NCI-H524 (cell line): ENCODE measurements around the gene RNF151.
"Not testable (repeated sequence)": the region's sequence is repeated elsewhere in the genome, so short reads cannot be mapped to it uniquely, and the experiment has no call there.

Source experiments
- DNase-seq, 2 experiments: peaks; one replicate each; lab custom pipeline; 2025; lab: John Stamatoyannopoulos, UW

Gene RNF151

DNA sequence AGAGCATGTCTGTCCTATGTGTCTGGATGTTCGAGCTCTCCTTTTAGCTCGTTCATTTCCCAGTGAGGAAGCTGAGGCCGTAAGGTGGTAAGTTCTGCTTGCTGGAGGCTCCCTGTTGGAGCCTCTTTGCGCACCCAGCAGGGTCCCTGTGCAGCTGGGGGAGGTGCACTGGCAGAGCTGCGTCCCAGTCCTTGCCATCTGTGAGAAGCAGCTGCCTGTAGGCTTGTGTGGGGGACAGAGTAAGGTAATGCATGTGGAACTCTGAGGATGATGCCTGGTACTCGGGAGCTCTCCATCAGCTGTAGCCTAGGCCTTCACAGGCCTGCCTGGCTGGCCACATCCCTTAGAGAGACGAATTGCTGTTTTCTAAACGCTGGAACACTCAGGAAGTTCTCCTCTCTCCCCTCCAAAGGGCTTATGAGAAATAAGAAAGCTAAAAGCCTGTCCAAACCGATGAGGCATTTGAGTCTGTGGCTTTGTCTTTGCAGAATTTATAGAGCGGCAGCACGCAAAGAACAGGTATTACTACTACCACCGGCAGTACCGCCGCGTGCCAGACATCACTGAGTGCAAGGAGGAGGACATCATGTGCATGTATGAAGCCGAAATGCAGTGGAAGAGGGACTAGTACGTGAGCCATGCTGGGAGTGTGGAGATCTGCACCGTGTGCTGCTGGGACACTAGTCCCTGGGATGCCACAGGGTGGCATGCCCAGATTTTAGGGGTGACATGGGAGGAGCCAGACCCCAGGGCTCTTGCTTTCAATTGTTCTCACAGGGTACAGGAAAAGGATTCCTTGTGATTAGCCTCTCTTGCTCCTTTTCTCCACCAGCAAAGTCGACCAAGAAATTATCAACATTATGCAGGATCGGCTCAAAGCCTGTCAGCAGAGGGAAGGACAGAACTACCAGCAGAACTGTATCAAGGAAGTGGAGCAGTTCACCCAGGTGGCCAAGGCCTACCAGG, 5.7 kb upstream of the RNF151 start:
- DNase-seq: peak; percentile 91 to 95

DNA sequence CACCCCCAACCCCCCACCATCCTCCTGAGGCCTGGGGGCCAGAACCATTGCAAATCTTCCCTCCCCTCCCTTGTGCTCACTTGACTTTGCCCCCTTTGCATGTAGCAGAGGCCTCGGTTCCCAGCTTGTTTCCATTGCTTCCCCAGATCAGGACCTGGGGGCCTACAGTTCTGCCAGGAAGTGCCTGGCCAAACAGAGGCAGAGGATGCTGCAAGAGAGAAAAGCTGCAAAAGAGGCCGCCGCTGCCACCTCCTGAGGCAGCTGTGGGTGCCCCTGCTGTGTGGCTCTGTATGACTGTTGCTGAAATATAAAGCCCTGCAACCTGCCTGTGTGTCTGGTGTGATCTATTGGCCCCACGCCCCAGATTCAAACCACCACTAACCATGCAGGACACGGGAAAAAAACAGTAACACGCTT, 5.0 kb upstream of the RNF151 start:
- DNase-seq: no peak

- DNase-seq: not testable (repeated sequence)
Measured at GRCh38 chr16:1962161-1963153, 4.2 kb upstream of the RNF151 start.

DNA sequence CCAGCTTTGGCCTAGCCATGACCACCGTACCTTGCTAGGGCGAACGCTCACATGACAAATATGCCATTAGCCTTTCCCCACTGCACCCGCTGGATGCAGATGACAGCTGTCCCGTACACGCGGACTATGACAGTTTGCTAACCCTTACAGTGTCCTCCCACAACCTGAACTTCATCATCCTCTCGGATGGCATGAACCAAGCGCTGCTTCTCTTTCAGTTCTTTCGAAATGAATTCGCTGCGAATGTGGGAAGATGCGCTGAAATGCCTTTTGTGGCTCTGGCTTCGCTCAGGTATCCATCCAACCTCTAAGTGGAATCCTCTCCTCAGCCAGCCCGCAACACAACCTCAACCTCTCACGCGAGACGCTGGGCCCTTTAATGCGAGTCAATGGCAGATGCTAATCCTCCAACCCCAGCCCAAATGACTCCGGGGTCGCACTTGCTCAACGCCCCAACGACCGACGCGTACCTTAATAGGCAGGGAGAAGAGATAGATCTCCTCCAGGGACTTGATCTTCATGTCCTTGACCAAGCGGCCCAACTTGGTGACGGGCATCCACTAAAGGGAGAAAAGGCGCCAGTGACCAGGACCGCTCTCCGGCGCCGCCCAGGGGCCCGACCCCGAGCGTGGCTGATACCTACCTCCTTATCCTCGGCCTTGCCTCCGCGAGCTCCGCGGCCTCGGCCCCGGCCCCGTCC, 2.7 kb upstream of the RNF151 start:
- DNase-seq: peak in 1 of 2 experiments; percentile 73

- DNase-seq: peak; percentile 94 to 99
Measured at GRCh38 chr16:1964506-1965395, 1.9 kb upstream of the RNF151 start, which contains the start of gene RPS2. Gene RPS2, minus strand, starts transcription at chr16:1964826. Its CDS starts 201 bp downstream, at chr16:1964625.

DNA sequence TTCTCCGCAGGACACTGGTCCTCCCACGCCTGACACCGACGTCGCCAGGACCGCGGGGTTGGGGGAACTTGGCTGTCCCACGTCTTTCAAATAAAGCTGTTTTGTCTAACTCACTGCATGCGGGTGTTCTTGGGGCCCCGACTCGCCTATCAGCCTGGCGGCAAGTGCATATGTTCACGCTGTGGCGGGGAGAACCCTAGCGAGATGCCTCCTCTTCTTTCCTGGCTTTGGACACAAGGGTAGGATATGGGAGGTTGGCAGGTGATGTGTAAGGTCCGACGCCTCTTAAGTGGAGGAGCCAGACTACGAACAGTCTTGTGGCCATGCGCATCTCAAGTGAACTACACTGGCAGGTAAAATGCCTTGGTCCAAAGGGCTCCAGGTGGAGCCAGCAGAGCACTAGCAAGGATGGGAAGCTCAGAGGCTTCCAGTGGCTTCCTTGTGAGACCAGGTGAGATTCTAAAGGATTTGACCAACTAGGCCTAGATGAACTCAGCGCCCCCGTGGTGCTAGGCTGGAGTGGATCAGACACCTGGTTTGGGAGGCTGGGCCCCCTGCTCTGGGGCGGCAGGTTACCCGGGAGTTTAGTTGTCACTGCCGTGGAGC, 1.2 kb upstream of the RNF151 start:
- no peak for DNase-seq

DNA sequence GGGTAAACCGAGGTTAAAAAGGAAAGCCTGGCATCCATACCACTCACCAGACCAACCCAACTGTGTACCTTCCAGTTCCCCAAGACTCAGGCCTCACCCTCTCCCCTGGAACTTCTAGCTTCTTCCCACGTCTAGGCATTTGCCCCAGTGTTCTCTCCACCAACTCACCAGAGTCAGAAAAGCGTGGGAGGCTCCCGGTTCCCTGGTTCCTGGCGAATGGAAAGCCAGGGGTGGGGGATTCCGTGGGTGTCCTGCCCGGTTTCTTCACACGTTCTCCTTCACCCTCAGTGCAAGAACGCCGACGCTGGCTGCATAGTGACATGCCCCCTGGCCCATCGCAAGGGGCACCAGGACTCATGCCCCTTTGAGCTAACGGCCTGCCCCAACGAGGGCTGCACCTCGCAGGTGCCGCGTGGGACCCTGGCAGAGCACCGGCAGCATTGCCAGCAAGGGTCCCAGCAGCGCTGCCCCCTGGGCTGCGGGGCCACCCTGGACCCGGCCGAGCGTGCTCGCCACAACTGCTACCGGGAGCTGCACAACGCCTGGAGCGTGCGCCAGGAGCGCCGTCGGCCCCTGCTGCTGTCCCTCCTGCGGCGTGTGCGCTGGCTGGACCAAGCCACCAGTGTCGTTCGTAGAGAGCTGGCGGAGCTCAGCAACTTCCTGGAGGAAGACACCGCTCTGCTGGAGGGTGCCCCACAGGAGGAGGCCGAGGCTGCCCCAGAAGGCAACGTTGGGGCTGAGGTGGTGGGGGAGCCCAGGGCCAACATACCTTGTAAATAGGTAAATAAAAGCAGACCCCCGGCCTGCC, 1.7 kb downstream of the RNF151 start:
- DNase-seq: no peak

DNA sequence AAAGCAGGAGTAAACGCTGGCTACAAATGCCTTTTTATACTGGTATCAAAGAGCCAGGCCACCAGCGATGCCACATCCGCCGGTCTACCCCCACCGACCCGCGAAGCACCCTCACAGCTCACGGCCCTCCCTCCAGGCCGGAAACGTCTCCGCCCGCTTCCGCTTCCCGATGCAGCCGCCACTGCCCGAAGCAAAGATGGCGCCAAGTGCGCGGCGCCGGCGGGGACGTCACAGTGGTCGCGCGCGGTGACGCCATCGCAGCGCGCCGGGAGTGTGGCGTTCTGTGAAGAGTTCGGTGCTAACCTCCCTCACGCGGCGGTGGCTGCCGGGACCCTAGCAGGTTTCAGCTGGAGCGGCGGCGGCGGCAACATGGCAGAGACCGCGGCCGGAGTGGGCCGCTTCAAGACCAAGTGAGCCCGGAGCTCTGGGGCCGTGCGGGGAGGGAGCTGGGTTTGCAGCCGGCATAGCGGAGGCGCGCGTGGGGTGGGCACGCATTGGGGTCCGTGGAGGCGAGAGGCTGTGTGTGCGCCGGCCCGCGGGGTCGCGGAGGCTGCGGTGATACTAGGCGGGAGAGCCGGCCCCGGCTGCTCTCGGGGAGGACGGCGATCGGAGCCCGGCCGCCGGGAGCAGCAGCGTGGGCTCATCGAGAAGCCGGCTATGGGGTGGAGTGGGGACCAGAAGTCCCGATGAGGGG, 5.3 kb downstream of the RNF151 start, which contains the start of gene TBL3:
TSS of gene TBL3 (plus strand) at position 258 of the 694 bp plus-strand sequence. CDS start at position 370, 112 bp downstream.
- peak; percentile 86 to 92 for DNase-seq

- DNase-seq: no peak
Measured at GRCh38 chr16:1972490-1972877, 5.8 kb downstream of the RNF151 start.

- DNase-seq: no peak
Measured at GRCh38 chr16:1973461-1974156, 7.0 kb downstream of the RNF151 start.

GRCh38 chr16:1974157-1975070, 7.8 kb downstream of the RNF151 start:
- no peak for DNase-seq

- DNase-seq: no peak
Measured at GRCh38 chr16:1975432-1976215, 9.0 kb downstream of the RNF151 start.

DNA sequence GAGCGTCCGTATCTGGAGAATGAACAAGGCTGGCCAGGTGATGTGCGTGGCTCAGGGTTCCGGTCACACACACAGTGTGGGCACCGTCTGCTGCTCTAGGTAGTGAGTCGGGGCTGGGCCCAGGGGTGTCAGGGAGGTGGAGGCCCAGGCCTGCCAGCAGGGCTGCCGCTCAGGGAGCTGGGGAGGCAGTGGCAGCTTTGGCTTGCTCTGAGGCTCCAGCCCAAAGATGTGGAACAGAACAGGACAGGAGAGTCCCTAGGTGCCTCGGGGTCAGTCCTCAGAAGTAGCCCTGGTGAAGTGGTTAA, 9.5 kb downstream of the RNF151 start:
- DNase-seq: no peak

DNA sequence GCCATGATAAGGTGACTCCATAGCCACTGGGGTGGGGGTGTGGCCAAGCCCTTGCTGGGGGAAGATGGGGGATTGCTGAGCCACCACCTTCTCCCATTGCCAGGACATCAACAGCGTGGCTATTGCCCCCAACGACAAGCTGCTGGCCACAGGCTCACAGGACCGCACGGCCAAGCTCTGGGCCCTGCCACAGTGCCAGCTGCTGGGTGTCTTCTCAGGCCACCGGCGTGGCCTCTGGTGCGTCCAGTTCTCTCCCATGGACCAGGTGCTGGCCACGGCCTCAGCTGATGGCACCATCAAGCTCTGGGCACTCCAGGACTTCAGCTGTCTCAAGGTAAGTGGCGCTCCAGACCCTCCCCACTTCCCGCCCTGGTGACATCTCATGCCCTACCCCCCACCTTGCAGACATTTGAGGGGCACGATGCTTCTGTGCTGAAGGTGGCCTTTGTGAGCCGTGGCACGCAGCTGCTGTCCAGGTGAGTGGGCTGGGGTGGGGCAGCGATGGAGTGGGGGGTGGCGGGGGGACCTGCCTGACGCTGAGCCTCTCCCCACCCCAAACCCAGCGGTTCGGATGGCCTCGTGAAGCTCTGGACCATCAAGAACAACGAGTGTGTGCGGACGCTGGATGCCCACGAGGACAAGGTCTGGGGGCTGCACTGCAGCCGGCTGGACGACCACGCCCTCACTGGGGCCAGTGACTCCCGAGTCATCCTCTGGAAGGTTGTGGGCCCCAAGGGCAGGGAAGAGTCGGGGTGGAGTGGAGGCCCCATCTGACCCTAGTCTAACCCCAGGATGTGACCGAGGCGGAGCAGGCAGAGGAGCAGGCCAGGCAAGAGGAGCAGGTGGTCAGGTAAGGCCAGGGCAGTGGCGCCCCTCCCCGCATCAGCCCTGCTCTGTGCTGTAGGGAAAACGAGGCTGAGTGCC, 10.6 kb downstream of the RNF151 start:
- no peak for DNase-seq

GRCh38 chr16:1977875-1978268, 11.2 kb downstream of the RNF151 start:
- no peak for DNase-seq
